K562 (cell line): ENCODE data around the gene CNNM2. TPM values are rescaled to one million over a fixed set of nuclear protein-coding genes. Genes with fewer than 3 reads are reported as not detected.

Experiments used
- FOXK2 ChIP-seq, 2 experiments: fragments of 450-650 bp; IDR thresholded peaks in 1 of 2; conservative IDR thresholded peaks in 1 of 2; 2 replicates each; pipeline ENCODE4 v1.6.1; 2016; ENCODE audit warnings: low read depth in 2 of 2, mild to moderate bottlenecking in 1 of 2
- MYBL2 ChIP-seq, 2 experiments: fragments of 450-650 bp in 1 of 2; sonication (generic) in 1 of 2; formaldehyde crosslinking in 1 of 2; IDR thresholded peaks; 2 replicates each; pipeline versions ENCODE4 v1.6.1 to v1.8.1; 2017 to 2022; ENCODE audit warnings: borderline replicate concordance in 1 of 2, inconsistent platforms in 1 of 2, low read depth in 1 of 2, mild to moderate bottlenecking in 1 of 2, missing genetic modification reagents in 1 of 2, moderate library complexity in 1 of 2
- polyA plus RNA-seq, 8 experiments: library from polyadenylated mRNA; depleted of rRNA in 4 of 8; stranded (reverse) in 5 of 8; unstranded in 3 of 8; fragments of >200 nt; fragmentation: Nextera tagmentation in 2 of 8; fragmentation: Illumina TruSeq in 1 of 8; extraction: Ambion mirVana in 2 of 8; extraction: Trizol in 1 of 8; gene quantifications; 2 replicates each; pipeline versions ENCODE4 v1.2.1 to v1.2.3, GENCODE V29; 2011 to 2014; ENCODE audit warnings: inconsistent platforms in 1 of 8, missing spikeins in 1 of 8
- total RNA-seq, 7 experiments: library from RNA; depleted of rRNA in 6 of 7; stranded (reverse); fragments of >200 nt in 6 of 7; fragmentation: Illumina TruSeq in 2 of 7; extraction: Trizol in 2 of 7; gene quantifications; 2 replicates each; pipeline versions ENCODE4 v1.2.1 to v1.2.3, GENCODE V29; 2011 to 2021; ENCODE audit warnings: low replicate concordance in 1 of 7
- TF ChIP-seq, protein P1 (sequence below): fragments of 450-650 bp; IDR thresholded peaks from 2 replicates; pipeline ENCODE4 v1.6.1; 2016; ENCODE audit warnings: low read depth

CNNM2 gene
- total and polyA plus RNA-seq, 9 of the 15 experiments (the other 6 are each of a cell fraction or from before 2014, with no cell fraction given), result 0.21 to 5.0 (median 1.3) TPM

DNA sequence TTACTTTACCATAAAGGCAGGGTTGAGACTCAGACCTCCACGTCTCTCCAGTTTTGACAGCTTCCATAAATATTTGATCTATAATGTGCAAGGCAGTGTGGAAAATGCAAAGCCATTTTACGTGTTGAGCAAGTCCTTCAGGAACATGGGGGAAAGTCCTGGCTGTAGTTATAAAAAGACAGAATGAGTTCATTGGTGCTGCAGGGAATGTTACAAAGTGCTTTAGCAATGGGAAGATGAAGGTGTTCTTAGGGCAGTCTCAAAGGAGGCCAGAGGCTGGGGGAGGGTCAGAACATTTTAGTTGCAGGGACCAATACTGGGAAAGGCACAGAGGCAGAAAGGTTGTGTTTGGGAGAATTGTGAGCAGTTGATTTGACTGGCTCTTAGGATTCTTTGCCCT lies 27.9 kb downstream of the CNNM2 start (continued):
- no peak for TF ChIP-seq MYBL2 (IDR thresholded peaks at IDR 0.05; ENCODE audit: low read depth)
- no peak for TF ChIP-seq MYBL2 (CRISPR knock-in tag; IDR thresholded peaks at IDR 0.05; ENCODE audit: borderline replicate concordance)
- TF ChIP-seq, protein P1, sequence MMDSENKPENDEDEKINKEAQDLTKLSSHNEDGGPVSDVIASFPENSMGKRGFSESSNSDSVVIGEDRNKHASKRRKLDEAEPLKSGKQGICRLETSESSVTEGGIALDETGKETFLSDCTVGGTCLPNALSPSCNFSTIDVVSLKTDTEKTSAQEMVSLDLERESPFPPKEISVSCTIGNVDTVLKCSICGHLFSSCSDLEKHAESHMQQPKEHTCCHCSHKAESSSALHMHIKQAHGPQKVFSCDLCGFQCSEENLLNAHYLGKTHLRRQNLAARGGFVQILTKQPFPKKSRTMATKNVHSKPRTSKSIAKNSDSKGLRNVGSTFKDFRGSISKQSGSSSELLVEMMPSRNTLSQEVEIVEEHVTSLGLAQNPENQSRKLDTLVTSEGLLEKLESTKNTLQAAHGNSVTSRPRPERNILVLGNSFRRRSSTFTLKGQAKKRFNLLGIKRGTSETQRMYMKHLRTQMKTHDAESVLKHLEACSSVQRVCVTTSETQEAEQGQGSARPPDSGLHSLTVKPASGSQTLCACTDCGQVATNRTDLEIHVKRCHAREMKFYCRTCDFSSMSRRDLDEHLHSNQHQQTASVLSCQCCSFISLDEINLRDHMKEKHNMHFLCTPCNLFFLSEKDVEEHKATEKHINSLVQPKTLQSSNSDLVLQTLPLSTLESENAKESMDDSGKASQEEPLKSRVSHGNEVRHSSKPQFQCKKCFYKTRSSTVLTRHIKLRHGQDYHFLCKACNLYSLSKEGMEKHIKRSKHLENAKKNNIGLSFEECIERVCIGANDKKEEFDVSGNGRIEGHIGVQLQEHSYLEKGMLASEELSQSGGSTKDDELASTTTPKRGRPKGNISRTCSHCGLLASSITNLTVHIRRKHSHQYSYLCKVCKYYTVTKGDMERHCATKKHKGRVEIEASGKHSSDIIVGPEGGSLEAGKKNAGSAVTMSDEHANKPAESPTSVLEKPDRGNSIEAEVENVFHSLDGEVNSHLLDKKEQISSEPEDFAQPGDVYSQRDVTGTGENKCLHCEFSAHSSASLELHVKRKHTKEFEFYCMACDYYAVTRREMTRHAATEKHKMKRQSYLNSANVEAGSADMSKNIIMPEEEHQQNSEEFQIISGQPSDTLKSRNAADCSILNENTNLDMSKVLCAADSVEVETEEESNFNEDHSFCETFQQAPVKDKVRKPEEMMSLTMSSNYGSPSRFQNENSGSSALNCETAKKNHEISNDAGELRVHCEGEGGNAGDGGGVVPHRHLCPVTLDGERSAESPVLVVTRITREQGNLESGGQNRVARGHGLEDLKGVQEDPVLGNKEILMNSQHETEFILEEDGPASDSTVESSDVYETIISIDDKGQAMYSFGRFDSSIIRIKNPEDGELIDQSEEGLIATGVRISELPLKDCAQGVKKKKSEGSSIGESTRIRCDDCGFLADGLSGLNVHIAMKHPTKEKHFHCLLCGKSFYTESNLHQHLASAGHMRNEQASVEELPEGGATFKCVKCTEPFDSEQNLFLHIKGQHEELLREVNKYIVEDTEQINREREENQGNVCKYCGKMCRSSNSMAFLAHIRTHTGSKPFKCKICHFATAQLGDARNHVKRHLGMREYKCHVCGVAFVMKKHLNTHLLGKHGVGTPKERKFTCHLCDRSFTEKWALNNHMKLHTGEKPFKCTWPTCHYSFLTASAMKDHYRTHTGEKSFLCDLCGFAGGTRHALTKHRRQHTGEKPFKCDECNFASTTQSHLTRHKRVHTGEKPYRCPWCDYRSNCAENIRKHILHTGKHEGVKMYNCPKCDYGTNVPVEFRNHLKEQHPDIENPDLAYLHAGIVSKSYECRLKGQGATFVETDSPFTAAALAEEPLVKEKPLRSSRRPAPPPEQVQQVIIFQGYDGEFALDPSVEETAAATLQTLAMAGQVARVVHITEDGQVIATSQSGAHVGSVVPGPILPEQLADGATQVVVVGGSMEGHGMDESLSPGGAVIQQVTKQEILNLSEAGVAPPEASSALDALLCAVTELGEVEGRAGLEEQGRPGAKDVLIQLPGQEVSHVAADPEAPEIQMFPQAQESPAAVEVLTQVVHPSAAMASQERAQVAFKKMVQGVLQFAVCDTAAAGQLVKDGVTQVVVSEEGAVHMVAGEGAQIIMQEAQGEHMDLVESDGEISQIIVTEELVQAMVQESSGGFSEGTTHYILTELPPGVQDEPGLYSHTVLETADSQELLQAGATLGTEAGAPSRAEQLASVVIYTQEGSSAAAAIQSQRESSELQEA, result no peak
- no peak for TF ChIP-seq FOXK2 (conservative IDR thresholded peaks at IDR 0.05 in 1 of 2, IDR thresholded peaks at IDR 0.05 in 1 of 2; ENCODE audit: low read depth in 2 of 2)
- TF ChIP-seq, all 486 proteins: peak for 0
